GM19463 (cell line): ENCODE measurements around the gene OOSP3.
"Not testable (repeated sequence)": the region's sequence is repeated elsewhere in the genome, so short reads cannot be mapped to it uniquely, and the experiment has no call there.

Experiments
- ATAC-seq: cut with Tn5 transposase; IDR thresholded peaks from one replicate; pipeline ENCODE4 v1.9.1; 2021; ENCODE audit warnings: mild to moderate bottlenecking, moderate library complexity; ENCODE audit not compliant: unreplicated experiment

The OOSP3 gene

DNA sequence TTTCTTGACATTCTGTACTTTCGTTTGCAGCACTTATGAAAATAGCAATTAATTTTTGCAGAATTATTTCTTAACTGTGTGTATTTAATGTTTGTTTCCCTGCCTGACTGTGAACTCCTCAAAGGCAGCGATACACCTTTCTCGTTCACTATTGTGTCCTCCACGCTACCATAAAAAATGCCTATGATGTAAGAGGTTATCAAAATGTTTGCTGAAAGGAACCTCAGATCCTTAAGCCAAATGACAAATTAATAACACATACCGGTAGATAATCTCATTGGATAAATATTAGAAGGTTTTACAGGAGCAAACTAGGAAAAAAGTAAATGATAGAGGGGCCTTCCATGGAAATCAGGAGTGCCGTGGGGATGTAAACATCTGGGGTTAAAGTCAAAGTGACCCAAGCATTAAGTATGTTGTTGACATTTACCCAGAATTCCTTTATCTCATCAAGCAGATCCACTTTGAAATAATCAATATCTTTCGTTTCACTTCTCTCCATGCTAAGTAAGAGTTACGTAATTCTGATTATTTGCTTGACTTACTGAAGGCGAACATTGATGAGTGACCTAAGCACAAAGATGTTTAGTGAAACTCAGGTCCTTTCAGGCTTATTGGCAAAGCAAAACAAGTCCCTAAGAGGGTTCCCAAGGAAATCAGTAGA lies 2.6 kb upstream of the OOSP3 start:
- ATAC-seq: no peak

- ATAC-seq: no peak
Measured at GRCh38 chr11:59877325-59877724, 1.3 kb upstream of the OOSP3 start.

DNA sequence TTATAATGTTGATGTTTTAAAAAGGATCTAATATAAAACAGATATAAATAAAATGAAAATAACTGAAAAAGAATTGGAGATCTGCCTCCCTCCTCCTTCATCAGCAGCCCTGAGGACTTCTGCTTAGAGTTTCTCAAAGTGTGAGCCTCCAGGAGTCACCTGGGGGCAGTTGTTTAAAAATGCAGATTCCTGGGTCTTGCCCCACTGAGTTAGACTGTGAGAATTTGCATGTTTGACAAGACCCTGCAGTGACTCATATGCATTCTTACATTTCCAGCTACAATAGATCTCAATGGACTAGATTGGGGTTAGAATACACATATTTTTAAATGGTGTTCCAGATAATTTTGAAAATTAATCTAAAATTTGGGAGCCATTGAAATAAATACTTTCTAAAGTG lies 798 bp upstream of the OOSP3 start:
- ATAC-seq: no peak

- no peak for ATAC-seq
Measured at GRCh38 chr11:59879567-59879966, 985 bp downstream of the OOSP3 start.

- ATAC-seq: no peak
Measured at GRCh38 chr11:59883597-59883996, 5.0 kb downstream of the OOSP3 start.

DNA sequence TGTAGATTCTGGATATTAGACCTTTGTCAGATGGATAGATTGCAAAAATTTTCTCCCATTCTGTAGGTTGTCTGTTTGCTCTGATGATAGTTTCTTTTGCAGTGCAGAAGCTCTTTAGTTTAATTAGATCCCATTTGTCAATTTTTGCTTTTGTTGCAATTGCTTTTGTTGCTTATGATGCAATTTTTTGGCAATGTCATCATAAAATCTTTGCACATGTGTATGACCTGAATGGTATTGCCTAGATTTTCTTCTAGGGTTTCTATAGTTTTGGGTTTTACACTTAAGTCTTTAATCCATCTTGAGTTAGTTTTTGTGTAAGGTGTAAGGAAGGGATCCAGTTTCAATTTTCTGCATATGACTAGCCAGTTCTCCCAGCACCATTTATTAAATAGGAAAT lies 8.6 kb downstream of the OOSP3 start:
- not testable (repeated sequence) for ATAC-seq

GRCh38 chr11:59891781-59892181 lies 13.2 kb downstream of the OOSP3 start:
- no peak for ATAC-seq

DNA sequence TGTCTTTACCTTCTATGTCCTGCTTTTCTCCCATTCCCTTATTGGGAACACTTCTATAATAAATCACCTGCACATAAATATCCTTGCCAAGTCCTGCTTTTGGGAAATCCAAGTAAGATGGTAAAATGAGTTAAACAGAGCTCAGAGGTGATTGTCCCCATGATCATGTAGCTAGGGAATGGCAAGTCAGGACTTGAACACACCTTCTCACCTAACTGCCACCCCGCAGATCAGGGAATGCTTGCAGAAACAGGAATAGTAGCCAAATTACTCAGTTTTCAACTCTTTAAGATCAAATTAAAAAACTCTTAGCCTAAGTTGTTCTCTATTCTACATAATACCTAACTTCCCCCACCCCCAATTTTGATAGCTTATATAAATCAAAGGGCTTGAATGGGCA lies 16.0 kb downstream of the OOSP3 start:
- ATAC-seq: no peak

DNA sequence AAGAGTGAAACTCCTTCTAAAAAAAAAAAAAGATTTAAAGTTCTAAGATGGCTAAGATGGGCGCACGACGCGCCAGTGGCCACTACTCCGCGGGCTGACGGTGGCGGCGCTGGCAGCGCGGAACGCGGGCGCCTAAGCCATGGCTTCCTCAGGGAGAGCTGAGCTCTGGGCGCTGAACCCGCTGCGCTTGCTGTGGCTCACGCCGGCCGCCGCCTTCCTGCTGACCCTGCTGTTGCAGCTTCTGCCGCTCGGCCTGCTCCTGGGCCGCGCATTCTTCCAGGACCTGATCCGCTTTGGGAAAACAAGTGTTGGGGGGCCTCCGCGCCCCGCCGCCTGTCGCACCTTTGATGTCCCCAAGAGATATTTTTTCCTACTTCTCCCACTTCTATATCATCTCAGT lies 19.5 kb downstream of the OOSP3 start:
- no peak for ATAC-seq

DNA sequence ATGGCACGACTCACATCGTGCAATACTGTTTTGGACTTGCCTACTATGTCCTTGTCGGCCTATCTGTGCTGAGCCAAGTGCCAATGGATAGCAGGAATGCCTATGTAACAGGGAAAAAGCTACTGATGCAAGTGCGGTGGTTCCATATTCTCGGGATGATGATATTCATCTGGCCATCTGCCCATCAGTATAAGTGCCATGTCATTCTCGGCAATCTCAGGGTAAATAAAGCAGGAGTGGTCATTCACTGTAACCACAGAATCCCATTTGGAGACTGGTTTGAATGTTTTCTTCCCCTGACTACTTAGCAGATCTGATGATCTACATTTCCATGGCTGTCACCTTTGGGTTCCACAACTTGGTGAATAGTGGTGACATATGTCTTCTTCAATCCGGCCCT lies 20.1 kb downstream of the OOSP3 start:
- ATAC-seq: no peak

- ATAC-seq: no peak
Measured at GRCh38 chr11:59899532-59899931, 20.9 kb downstream of the OOSP3 start.

DNA sequence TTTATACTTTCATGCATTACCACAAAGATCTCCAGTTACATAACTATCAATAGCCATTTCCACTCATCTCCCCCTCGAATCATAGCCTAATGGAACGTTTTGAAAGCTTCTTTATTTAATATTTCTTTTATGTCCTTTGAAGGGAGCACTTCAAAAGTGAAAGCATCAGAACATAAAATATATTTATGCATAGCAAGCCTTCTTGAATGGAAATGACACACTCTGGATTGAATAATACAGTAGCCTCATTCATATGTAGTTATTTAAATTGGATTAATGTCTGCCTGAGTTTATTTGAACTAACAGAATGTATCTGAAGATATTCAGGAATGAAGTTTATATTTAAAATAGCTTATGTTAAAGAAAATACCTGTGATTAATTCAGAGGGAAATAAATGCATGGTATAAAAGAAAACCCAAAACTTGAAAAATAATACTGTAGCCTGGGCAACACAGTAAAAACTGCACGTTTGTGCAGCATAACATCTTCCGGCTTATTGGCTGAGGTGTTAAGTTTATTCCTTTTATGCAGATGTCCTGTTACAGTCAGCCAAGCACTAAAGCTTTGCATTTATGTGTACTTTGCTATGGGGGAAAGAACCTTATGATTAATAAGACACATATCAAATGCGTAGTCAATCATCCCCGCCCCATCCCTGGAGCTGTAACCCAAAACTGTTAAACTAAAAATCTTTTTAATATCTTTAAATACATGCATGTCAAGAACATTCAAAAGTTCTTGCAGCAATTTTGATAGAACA lies 22.0 kb downstream of the OOSP3 start:
- no peak for ATAC-seq

GRCh38 chr11:59901306-59901705 lies 22.7 kb downstream of the OOSP3 start:
- ATAC-seq: no peak

- not testable (repeated sequence) for ATAC-seq
Measured at GRCh38 chr11:59903569-59903968, 25.0 kb downstream of the OOSP3 start.

- ATAC-seq: no peak
Measured at GRCh38 chr11:59918480-59918879, 39.9 kb downstream of the OOSP3 start.

- no peak for ATAC-seq
Measured at GRCh38 chr11:59918987-59919589, 40.5 kb downstream of the OOSP3 start.

DNA sequence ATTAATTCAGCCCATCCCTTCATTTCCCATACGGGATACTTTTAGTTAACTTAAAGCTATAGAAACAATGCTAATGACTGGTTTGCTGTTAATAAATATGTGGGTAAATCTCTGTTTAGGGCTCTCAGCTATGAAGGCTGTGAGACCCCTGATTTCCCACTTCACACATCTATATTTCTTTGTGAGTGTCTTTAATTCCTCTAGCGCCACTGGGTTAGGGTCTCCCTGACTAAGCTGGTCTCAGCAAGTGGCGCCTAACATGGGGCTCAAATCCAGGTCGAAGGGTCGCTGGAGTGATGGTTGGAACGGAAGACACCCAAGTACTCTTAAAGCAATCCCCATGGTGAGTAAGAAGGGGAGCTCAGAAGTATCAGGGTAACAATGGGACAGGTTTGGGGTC lies 45.2 kb downstream of the OOSP3 start:
- ATAC-seq: no peak

DNA sequence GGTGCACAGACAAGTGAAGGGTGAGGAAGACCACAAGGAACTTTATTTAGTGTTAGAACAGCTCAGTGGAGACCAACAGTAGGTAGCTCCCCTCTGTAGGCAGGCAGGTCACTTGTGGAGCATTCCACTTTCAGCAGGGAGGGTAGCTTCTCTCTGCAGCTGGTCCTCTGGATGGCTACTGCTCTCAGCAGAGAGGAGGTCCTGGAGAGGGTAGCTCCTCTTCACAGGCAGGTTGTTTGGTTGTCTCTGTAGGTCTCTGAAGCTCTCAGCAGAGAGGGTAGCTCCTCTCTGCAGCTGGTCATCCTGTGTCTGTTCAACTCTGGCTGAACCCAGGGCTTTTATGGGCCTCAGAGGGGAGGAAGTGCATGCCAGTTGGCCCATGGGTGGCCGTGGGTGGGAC lies 53.1 kb downstream of the OOSP3 start:
- ATAC-seq: no peak

DNA sequence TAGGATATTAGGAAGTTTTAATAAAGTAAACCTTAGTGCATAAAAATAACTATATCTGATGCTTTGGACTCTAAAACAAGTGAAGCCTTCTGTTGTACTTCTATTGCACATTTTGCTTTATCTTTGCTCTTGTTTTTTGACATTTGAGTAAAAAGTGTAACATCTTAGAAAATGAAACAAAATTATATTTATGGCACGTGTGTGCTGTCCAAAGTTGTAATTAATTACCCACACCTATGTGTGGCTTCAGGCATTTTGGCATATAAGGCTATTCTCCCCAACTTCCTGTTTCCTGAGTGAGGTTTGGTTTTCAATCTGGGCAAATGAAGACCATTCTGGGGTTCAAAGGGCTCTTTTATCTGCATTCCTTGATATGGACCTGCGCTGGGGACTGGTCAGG lies 59.5 kb downstream of the OOSP3 start, which contains the start of gene OOSP1:
TSS of gene OOSP1 (plus strand) at position 301 of the 400 bp plus-strand sequence. CDS start at position 324, 23 bp downstream.
- ATAC-seq: no peak

- no peak for ATAC-seq
Measured at GRCh38 chr11:59938718-59939117, 60.1 kb downstream of the OOSP3 start.

GRCh38 chr11:59939482-59939881 lies 60.9 kb downstream of the OOSP3 start:
- ATAC-seq: no peak

DNA sequence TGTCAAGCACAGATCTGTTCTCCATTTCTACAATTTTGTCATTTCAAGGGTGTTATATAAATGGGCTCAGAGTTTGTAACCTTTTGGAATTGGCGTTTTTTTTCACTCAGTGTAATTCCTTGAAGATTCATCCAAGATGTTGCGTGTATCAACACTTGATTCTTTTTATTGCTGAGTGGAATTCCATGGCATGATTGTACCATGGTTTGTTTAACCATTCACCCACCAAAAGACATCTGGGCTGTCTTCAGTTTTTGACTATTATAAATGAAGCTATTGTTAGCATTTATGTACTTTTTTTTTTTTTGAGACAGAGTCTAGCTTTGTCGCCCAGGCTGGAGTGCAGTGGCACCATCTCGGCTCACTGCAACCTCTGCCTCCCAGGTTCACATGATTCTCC lies 62.5 kb downstream of the OOSP3 start:
- ATAC-seq: no peak
